ENCODE results near the gene SHPK. TPM values are rescaled to one million over a fixed set of nuclear protein-coding genes. Genes with fewer than 3 reads are reported as not detected.

The SHPK gene
- total and polyA plus RNA-seq, 8 donors, result 10.4 to 16.8 (median 13.8) TPM

GRCh38 chr17:3667366-3668278, 31.6 kb upstream of the SHPK start:
- Histone ChIP-seq H3K36me3 (peaks cover 0 to 27% of the 10 kb centered on the region in 2 donors), H3K4me3 (peak overlapping the region; percentile 98 to 99), H3K4me1 (peaks cover 26 to 40% of the 10 kb centered on the region in 2 donors), H3K27ac (peak overlapping the region; percentile 97 to 98), H3K9me3 (no peaks in the 10 kb centered on the region), H3K27me3 (no peaks in the 10 kb centered on the region)
- ATAC-seq, result peak; percentile 88
- intact Hi-C loops (cut with DNase I), result no loop called here
- TF ChIP-seq CTCF (IDR thresholded peaks at IDR 0.05), result no peak
- peak; percentile 85 to 96 (median 92) for DNase-seq

- H3K9me3 ChIP-seq, result no peaks in the 10 kb centered on the region
- DNase-seq, result no peak
- H3K27ac ChIP-seq, result no peak overlapping the region
- no peak for ATAC-seq
- peaks cover 0 to 37% of the 10 kb centered on the region in 2 donors for H3K36me3 ChIP-seq
- H3K27me3 ChIP-seq, result no peaks in the 10 kb centered on the region
- no peak for TF ChIP-seq CTCF (IDR thresholded peaks at IDR 0.05)
- H3K4me3 ChIP-seq, result peak overlapping the region in 1 of 2 donors; percentile 98
- intact Hi-C loops (cut with DNase I), result no loop called here
- peaks cover 26 to 40% of the 10 kb centered on the region in 2 donors for H3K4me1 ChIP-seq
Observed at GRCh38 chr17:3666516-3666915, 30.5 kb upstream of the SHPK start.

DNA sequence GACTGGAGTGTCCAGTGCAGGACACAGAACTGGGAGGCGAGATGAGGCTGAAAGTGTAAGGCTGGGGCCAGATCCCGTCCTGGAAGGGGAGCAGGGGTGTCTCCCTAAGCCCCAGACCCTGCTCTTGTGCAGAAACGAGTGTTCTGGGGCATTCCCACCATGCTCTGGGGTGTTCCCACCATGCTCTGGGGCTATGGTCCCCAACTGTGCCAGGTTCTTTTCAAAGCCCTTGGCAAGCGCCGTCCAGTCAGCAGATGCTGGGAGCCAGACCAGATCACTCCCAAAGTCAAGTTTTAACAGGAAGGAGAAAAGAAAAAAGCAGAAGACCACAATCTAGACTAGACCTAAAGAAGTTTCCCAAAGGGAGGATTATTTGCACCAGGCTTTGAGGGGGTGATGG, 29.8 kb upstream of the SHPK start:
- ATAC-seq (no peak), DNase-seq (no peak)
- intact Hi-C loops (cut with DNase I), result no loop called here

DNA sequence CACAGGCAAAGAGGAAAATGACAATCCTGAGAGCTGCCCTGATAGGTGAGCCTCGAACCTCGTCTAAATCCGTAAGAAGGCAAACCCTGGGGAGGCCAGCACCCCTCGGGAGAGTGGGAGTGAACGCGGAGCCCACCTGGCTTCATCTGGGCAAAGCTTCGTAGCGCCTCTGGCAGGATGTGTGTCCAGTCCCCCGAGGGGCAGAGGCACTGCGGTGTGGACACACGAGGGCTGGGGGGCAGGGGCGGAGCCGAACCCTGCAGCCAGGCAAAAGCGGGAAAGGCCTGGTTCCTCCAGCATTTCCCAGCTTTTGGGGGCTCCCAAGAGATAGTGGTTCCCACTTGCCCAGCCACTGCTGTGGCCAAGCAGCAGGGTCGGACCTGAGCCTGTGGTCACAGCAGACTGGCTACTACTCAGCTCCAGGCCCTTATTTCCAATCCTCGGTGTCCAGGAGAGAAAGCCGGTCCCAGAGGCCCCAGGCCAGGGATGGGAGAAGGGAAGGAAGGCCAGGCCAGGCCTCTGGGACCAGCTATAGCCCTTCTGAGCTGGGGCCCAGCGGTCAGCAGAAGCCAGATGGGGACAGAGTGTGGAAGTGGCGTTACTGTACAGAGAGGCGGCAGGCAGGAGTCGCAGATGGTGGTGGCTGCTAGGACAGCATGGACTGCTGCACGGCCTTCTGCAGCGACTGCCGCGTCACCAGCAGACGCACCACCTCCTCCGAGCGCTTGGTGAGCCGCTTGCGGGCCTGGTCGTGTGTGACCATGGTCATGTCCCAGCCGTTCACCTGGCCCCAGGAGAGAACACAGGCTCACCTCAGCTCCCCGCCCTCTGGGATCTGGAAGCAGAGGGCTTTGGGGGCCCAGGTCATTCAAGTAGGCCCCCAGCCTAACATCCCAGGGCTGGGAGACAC, 27.3 kb upstream of the SHPK start:
- peaks cover 0 to 62% of the 10 kb centered on the region in 2 donors for H3K36me3 ChIP-seq
- DNase-seq (no peak), ATAC-seq (no peak)

More for the DNA sequence above, 29.8 kb upstream of the SHPK start:
- no peak for TF ChIP-seq CTCF (IDR thresholded peaks at IDR 0.05)
- Histone ChIP-seq H3K9me3 (no peaks in the 10 kb centered on the region), H3K4me1 (peaks cover 26 to 40% of the 10 kb centered on the region in 2 donors), H3K4me3 (no peak overlapping the region), H3K27me3 (no peaks in the 10 kb centered on the region), H3K27ac (no peak overlapping the region), H3K36me3 (peaks cover 0 to 44% of the 10 kb centered on the region in 2 donors)

More for the DNA sequence above, 27.3 kb upstream of the SHPK start:
- H3K27me3 ChIP-seq, result no peaks in the 10 kb centered on the region
- H3K27ac ChIP-seq, result no peak overlapping the region
- no peaks in the 10 kb centered on the region for H3K9me3 ChIP-seq
- peaks cover 12 to 40% of the 10 kb centered on the region in 2 donors for H3K4me1 ChIP-seq
- intact Hi-C loops (cut with DNase I), result no loop called here
- H3K4me3 ChIP-seq, result no peak overlapping the region
- TF ChIP-seq CTCF (IDR thresholded peaks at IDR 0.05), result no peak

Data from left lung (tissue), 10 donors.